Measurements from ENCODE around the gene ANKRD62.

ANKRD62 gene

GRCh38 chr18:12093520-12094257 lies at the start of gene ANKRD62:
TSS of gene ANKRD62 (plus strand) at chr18:12093843. CDS start at chr18:12094018, 175 bp downstream.
- DNase-seq (ENCODE audit: low spot score), result no peak

DNA sequence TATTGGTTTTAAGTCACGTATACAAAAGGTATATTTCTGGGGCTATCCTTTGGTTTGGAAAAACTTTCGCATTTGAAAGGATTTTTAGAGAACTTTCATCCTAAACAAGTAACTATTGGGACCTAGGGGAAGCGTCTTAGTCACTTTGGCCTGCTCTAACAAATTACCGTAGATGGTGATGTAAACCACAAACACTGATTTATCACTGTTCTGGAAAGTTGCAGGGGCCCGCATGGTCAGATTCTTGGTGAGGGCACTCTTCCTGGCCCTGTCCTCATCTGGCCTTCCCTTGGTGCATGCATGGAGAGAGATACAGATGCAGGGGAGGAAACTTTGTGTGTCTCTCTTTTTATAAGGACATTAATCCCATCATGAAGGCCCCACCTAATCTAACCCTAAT lies 49.1 kb upstream of the ANKRD62 start:
- no peak for DNase-seq (ENCODE audit: low spot score)

DNA sequence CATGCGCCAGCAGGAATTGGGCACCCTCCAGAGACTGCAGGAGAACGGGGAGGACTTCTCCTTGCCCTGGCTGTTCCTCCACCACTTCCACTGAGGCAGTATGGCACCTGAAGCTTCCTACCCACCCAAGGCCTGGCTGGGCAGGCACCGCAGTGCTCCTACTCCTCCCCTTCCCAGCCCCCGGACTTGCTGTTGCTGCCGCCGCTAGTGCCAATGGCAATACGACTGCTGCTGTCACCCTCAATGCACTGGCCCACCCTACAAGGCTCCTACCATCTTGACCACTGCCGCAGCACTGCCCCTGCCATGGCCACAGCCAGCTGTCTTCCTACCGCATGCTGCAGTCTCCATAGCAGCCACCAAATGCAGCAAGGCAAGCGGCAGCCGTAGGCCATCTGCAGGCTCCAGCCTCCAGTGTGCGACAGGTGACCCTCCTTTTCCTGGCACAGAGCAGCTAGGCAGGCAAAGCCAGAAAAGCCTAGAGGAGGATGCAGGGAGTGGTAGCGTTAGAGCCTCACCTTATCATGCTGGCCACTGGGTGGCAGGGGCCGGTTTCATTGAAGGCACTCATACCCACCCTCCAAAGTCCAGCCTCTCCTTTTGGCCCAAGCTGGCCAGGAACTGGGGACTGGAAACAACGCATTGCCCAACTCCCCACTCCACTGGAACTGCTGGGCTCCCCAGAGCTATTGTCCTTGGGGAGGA lies 47.4 kb upstream of the ANKRD62 start:
- no peak for DNase-seq (ENCODE audit: low spot score)

DNA sequence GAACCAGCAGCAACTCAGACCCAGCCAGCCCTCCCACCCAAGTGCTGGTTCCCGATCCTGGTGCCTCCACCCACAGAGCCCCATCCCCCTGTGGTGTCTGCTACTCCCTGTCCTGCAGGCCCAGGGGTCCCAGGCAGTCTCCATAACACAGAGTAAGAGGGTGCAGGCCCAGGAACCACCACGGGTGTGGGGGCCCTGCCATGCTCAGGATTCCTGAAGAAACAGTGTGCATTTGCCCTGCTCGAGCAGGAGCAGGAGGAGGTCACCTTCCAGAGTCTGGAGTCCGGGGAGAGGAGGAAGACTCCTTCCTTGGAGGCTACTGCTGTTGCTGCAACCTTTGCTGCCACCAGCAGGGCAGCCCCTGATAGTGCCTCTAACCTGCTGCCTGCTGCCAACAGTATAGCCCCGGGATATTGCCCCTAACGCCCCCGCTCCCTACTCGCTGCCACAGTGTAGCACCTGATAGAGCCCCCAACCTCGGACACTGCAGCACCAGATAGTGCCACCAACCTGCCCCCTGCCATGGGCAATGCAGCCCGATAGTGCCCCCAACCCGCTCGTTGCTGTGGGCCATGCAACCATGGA lies 46.8 kb upstream of the ANKRD62 start:
- DNase-seq (ENCODE audit: low spot score), result no peak

- no peak for DNase-seq (ENCODE audit: low spot score)
Measured at GRCh38 chr18:12048010-12048826, 45.4 kb upstream of the ANKRD62 start.

GRCh38 chr18:12048827-12049175 lies 44.8 kb upstream of the ANKRD62 start:
- no peak for DNase-seq (ENCODE audit: low spot score)

GRCh38 chr18:12049978-12050811 lies 43.4 kb upstream of the ANKRD62 start:
- DNase-seq (ENCODE audit: low spot score), result no peak

GRCh38 chr18:12052866-12053265 lies 40.8 kb upstream of the ANKRD62 start:
- no peak for DNase-seq (ENCODE audit: low spot score)

- DNase-seq (ENCODE audit: low spot score), result no peak
Measured at GRCh38 chr18:12053289-12053688, 40.4 kb upstream of the ANKRD62 start.

DNA sequence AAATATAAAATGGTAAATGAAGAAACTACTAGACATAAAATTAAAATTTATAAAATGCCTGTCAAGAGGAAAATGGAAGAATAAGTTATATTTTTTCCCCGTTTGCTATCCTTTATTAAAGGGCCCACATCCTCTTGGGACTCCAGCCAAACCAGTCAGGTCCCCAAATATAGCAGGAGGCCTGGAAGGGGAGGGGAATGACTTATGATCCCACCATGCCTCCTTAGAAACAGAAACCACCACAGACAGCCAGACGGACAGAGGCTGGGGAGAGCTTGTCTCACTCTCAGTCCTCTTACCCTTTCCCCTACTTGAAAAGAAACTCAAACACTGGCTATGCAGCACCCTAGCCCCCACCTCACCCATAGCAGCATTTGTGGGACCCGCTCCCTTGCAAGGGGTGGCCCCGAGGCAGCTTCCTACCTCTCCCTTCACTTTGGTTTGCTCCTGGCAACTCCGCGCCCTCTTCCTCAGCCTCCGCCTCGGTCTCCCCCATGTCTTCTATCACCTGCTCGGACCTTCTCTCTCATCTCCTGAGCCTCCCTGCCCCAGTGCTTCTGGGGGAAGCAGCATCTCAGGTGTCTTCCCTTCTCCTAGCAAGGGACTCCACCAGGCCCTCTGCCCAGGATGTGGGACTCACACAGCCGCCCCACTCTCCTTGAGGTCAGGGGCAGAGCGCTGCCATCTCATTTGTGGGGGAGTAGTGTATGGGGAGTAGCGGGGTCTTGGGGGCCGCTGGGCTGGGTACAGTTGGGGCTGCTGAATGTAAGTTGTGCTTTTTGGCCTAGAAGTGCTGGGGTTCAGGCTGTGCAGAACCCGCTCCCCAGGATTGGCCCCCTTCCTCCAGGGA lies 37.4 kb upstream of the ANKRD62 start:
- no peak for DNase-seq (ENCODE audit: low spot score)

DNA sequence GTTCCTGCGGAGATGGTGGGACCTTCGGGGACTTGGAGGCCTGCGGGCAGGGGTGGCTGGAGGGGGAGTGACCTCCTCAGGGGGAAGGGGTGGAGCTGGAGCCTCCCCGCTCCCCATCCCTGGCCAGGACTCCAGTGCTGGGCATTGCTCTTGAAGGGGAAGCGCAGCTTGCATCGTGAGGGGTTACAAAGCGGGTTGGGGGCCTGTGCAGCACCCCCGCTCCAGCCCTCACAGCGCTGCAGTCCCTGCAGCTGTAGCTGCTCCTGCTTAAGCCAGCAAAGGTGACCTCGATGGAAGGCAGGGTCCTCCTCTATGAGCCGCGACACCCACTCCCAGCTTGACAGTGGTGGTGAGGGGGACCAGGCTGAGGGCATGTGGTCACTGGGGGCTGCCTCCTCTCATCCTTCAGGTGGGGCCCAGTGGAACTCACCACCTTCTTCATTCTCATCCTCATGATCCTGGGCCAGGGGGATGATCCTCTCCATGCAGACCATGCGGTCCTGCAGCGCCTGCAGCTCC lies 36.7 kb upstream of the ANKRD62 start:
- DNase-seq (ENCODE audit: low spot score), result no peak

- no peak for DNase-seq (ENCODE audit: low spot score)
Measured at GRCh38 chr18:12057419-12058039, 36.1 kb upstream of the ANKRD62 start.

DNA sequence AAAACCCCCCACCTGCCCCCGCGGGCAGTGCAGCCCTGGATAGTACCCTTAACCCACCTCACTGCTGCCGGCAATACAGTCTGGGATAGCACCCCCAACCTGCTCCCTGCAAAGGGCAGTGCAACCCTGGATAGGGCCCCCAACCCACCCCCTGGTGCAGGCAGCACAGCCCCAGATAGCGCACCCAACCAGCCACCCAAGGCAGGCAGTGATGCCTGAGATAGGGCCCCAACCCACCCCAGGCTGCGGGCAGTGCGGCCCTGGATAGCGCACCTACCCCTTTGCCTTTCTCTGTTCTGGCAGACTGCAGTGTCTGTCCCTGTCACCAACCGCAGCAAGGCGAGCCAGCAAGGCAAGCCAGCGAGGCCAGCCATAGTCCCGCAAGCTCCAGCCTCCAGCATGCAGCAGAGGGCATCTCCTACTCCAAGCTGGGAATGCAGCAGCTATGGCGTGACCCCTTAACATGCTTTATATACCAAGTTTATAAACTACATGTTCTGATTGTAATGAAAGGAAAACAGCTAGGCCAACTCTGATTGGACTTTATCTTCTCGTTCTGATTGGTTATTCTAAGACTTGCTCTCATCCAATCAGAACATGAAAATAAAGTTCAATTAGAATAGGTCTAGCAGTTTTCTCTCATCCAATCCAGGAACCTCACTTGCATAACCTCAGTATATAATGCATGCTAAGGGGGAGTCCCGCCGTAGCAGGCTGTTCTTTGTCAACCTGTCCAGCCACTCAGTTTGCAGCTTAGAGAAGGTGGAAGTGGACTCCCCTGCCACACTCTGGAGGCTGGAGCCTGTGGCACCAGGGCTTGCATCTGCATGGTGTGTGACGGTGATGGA lies 34.1 kb upstream of the ANKRD62 start:
- DNase-seq (ENCODE audit: low spot score), result no peak

DNA sequence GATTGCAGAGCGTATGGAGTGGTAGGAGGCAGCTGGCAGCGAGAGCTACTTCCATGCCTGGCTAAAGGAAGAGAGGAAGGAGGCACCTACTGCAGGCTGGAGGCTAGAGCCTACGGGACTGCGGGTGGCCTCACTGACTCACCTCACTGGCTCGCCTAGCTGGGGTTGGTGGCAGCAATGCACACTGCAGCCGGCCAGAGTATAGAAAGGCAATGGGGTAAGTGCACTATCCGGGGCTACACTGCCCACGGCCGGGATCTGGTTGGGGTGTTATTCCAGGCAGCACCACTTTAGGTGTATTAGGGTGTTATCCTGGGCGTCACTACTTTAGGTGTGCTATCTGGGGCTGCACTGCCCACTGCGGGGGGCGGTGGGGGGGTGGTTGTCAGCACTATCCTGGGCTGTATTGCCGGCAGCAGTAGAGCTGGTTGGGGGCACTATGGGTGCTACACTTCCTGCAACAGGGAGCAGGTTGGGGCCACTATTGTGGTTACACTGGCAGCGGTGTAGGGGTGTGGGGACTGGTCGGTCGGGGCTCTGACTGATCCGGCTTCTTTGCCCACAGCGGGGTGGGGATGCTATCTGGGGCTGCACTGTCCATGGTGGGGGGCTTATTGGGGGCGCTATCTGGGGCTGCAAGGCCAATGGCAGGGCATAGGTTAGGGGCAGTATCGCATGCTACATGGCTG lies 33.3 kb upstream of the ANKRD62 start:
- no peak for DNase-seq (ENCODE audit: low spot score)

DNA sequence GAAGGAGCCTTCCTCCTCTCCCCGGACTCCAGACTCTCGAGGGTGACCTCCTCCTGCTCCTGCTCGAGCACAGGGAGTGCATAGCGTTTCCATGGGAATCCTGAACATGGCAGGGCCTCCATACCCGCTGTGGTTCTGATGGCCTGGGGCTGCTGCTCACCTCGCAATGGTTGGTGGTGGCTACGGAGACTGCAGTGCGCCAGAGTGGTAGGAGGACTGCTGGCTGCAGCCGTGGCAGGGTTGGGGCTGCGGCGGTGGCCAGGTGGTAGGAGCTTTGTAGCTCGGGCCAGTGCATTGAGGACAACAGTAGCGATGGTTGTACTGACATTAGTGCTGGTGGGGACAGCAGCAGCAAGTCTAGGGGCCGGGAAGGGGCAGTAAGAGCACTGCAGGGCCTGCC lies 32.0 kb upstream of the ANKRD62 start:
- no peak for DNase-seq (ENCODE audit: low spot score)

GRCh38 chr18:12062974-12063373 lies 30.7 kb upstream of the ANKRD62 start:
- no peak for DNase-seq (ENCODE audit: low spot score)

DNA sequence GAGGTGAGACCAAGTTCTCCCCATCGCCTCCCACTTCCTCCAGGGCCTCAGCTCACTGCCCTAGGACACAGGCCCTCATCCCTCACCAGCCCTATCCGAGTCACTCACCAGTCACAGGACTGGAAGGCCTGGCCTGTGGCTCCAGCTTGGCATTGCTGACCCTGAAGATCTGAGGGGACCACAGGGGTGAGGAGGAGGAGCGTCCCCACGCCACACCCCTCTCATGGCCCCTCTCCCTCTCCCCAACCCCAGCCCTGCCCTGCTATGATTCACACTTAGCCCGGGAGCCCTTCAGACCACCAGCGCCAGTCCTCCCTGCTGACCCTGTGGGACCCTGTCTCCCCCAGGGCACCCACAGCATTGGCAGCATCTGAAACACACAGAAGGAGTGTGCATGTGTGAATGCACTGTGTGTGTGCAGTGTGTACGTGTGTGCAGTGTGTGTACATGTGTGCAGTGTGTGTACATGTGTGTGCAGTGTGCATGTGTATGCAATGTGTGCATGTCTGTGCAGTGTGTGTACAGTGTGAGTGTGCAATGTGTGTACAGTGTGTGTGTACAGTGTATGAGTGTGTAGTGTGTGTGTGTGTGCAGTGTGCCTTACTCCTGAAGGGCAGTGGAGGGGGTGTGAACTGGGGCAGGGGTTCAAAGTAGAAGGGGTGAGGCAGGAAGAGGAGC lies 29.4 kb upstream of the ANKRD62 start:
- DNase-seq (ENCODE audit: low spot score), result no peak

DNA sequence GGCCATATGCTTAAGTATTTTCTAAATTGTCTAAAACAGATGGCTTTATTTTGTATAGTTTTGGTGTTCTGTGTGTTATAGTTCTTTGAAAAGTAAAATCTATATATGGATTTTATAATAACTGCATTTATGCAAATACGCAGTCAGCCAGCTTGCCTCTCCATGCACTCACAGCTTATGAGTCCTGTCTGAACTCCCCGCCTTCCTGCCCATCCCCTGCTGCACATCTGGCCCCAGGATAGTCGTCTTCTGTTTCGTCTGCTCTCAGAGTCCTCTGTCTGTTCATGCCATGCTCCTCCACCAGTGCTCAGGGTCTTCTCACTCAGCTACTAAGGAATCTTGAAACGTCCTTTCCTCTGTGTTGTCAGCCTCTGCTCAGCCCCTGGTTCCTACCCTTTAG lies 28.2 kb upstream of the ANKRD62 start:
- DNase-seq (ENCODE audit: low spot score), result no peak

Measured in CD4-positive, alpha-beta T cell treated with Interleukin-15 for 4 hours (primary cell).